Caco-2 (cell line): ENCODE data around the gene TRAF3IP1. TPM values are rescaled to one million over a fixed set of nuclear protein-coding genes. Genes with fewer than 3 reads are reported as not detected.

Experiments used
- BruUV-seq: library from RNA; stranded (reverse); fragments of 400-500 nt; replicated peaks from 2 replicates; lab custom pipeline; 2021; lab: Mats Ljungman, UMichigan
- CTCF ChIA-PET: fragments of 300-600 bp; sonication (Branson Sonifier 250); formaldehyde crosslinking; loops from one replicate; lab custom pipeline; 2022; ENCODE audit warnings: antibody characterized with exemption; lab: Charles Lee
- POLR2A ChIA-PET: fragments of 300-600 bp; sonication (Branson Sonifier 250); formaldehyde crosslinking; loops from one replicate; lab custom pipeline; 2022; ENCODE audit warnings: antibody characterized with exemption; lab: Charles Lee
- DNase-seq, 2 experiments: peaks; one replicate each; pipeline versions ENCODE4 v3.0.0 to v3.0.0-alpha.2; 2020 to 2022
- H3K27me3 ChIP-seq: replicated peaks from 2 replicates; pipeline ENCODE4 v1.6.0; 2011; ENCODE audit warnings: low read length; ENCODE audit not compliant: control insufficient read depth, insufficient read depth
- H3K36me3 ChIP-seq: 2 replicates; pipeline ENCODE4 v1.5.1; 2011; ENCODE audit warnings: low read length; ENCODE audit not compliant: control insufficient read depth, insufficient read depth
- H3K4me1 ChIP-seq: fragments of 250-450 bp; sonication (Bioruptor Pico); 2 replicates; pipeline ENCODE4 v1.5.1; 2020; ENCODE audit warnings: mild to moderate bottlenecking
- H3K4me3 ChIP-seq: 2 replicates; pipeline ENCODE4 v1.5.1; 2011; ENCODE audit warnings: low read depth, mild to moderate bottlenecking, control low read depth, low read length
- H3K9me3 ChIP-seq: fragments of 250-450 bp; sonication (Bioruptor Pico); 2 replicates; pipeline ENCODE4 v1.5.1; 2020; ENCODE audit warnings: mild to moderate bottlenecking, moderate library complexity
- H3K27ac Mint-ChIP-seq: one replicate; pipeline ENCODE4 v1.8.0; 2022; ENCODE audit warnings: mixed read lengths; ENCODE audit not compliant: unreplicated experiment
- H3K27me3 Mint-ChIP-seq: one replicate; pipeline ENCODE4 v1.8.0; 2022; ENCODE audit warnings: mixed read lengths; ENCODE audit not compliant: insufficient read depth, unreplicated experiment
- H3K36me3 Mint-ChIP-seq: one replicate; pipeline ENCODE4 v1.8.0; 2022; ENCODE audit warnings: mild to moderate bottlenecking, mixed read lengths; ENCODE audit not compliant: insufficient read depth, unreplicated experiment
- H3K4me1 Mint-ChIP-seq: one replicate; pipeline ENCODE4 v1.8.0; 2022; ENCODE audit warnings: low read depth, mixed read lengths; ENCODE audit not compliant: unreplicated experiment
- H3K4me3 Mint-ChIP-seq: one replicate; pipeline ENCODE4 v1.8.0; 2022; ENCODE audit warnings: mild to moderate bottlenecking, moderate library complexity, mixed read lengths; ENCODE audit not compliant: unreplicated experiment
- H3K9me3 Mint-ChIP-seq: one replicate; pipeline ENCODE4 v1.8.0; 2022; ENCODE audit warnings: mixed read lengths; ENCODE audit not compliant: unreplicated experiment
- CTCF ChIP-seq, 2 experiments: fragments of 200-600 bp in 1 of 2; IDR thresholded peaks; 1 replicate in 1 of 2; 2 replicates in 1 of 2; pipeline versions ENCODE4 v1.5.1 to v1.8.0; 2011 to 2022; ENCODE audit warnings: antibody characterized with exemption in 1 of 2, control low read depth in 1 of 2, inconsistent platforms in 1 of 2, low read depth in 1 of 2, low read length in 1 of 2, mild to moderate bottlenecking in 1 of 2, moderate library complexity in 1 of 2; ENCODE audit not compliant: insufficient read depth in 1 of 2, severe bottlenecking in 1 of 2, unreplicated experiment in 1 of 2
- intact Hi-C: fragments of 100-400 bp; cut with micrococcal nuclease; formaldehyde crosslinking; loops from one replicate; pipeline ENCODE4 v1.10.0; 2022; ENCODE audit not compliant: unreplicated experiment
- total RNA-seq: library from RNA; stranded (reverse); gene quantifications from 2 replicates; pipeline ENCODE4 v1.2.3, GENCODE V29; 2022

The TRAF3IP1 gene
- total RNA-seq, 1 experiment from 2014 or later, result 7.4 TPM

- Mint-ChIP-seq H3K27ac (peak within 1 kb of the TSS; percentile 91), H3K27me3 (no peaks in the 10 kb centered on the region), H3K36me3 (peaks cover 17% of the 10 kb centered on the region), H3K4me3 (peak within 1 kb of the TSS; percentile 85), H3K4me1 (peaks cover 10% of the 10 kb centered on the region), H3K9me3 (no peaks in the 10 kb centered on the region)
- ChIA-PET CTCF (interaction anchor here (1.8 kb wide), 1 partner anchor 24 kb away, joined by 8 read pairs; no protein-coding TSS in a partner anchor), POLR2A (interaction anchor here (0.6 to 1.1 kb wide), 2 partner anchors 24 to 48 kb away, joined by 3 read pairs; no protein-coding TSS in a partner anchor)
- intact Hi-C loops, result loop anchor here (2.0 kb wide), 1 partner anchor 17 kb away; no protein-coding TSS in a partner anchor
- H3K4me3 ChIP-seq, result peak within 1 kb of the TSS; percentile 92
- H3K9me3 ChIP-seq, result no peaks in the 10 kb centered on the region
- peaks cover 31% of the 10 kb centered on the region for H3K4me1 ChIP-seq
- no peaks in the 10 kb centered on the region for H3K27me3 ChIP-seq
- DNase-seq, result peak; percentile 66 to 79
- TF ChIP-seq CTCF (IDR thresholded peaks at IDR 0.05; ENCODE audit: insufficient read depth in 1 of 2, low read depth in 1 of 2, low read length in 1 of 2, severe bottlenecking in 1 of 2, unreplicated experiment in 1 of 2), result peak in 1 of 2 experiments; percentile 9
- H3K36me3 ChIP-seq, result no peaks in the 10 kb centered on the region
- BruUV-seq, result no TSS peak
Measured at GRCh38 chr2:238287737-238288649, 32.3 kb upstream of the TRAF3IP1 start, which contains the start of gene PER2. TSS of gene PER2 (minus strand) at chr2:238288610. CDS start at chr2:238277936, 10,674 bp downstream.

- peaks cover 17% of the 10 kb centered on the region for H3K36me3 Mint-ChIP-seq
- intact Hi-C loops, result loop anchor here (2.0 kb wide), 1 partner anchor 16 kb away; no protein-coding TSS in a partner anchor
- peak overlapping the region; percentile 85 for H3K4me3 Mint-ChIP-seq
- TF ChIP-seq CTCF (IDR thresholded peaks at IDR 0.05; ENCODE audit: insufficient read depth in 1 of 2, low read depth in 1 of 2, low read length in 1 of 2, severe bottlenecking in 1 of 2, unreplicated experiment in 1 of 2), result peak; percentile 34 to 48
- peak overlapping the region; percentile 92 for H3K4me3 ChIP-seq
- BruUV-seq, result no TSS peak
- H3K27me3 ChIP-seq, result no peaks in the 10 kb centered on the region
- POLR2A ChIA-PET, result interaction anchor here (0.6 to 1.1 kb wide), 2 partner anchors 25 kb away, joined by 3 read pairs; no protein-coding TSS in a partner anchor
- no peaks in the 10 kb centered on the region for H3K9me3 Mint-ChIP-seq
- H3K36me3 ChIP-seq, result no peaks in the 10 kb centered on the region
- H3K4me1 ChIP-seq, result peaks cover 31% of the 10 kb centered on the region
- H3K9me3 ChIP-seq, result no peaks in the 10 kb centered on the region
- peak overlapping the region; percentile 91 for H3K27ac Mint-ChIP-seq
- H3K27me3 Mint-ChIP-seq, result no peaks in the 10 kb centered on the region
- H3K4me1 Mint-ChIP-seq, result peaks cover 10% of the 10 kb centered on the region
- CTCF ChIA-PET, result no interaction called here
- peak; percentile 94 to 97 for DNase-seq
Measured at GRCh38 chr2:238288650-238289573, 31.4 kb upstream of the TRAF3IP1 start.
